HG03135 (cell line): Measurements from ENCODE around the gene PSENEN.
A peak's percentile ranks its signal among the peaks of the same experiment; 100 is the strongest.

Source experiments
- ATAC-seq: cut with Tn5 transposase; IDR thresholded peaks from one replicate; pipeline ENCODE4 v1.9.1; 2021; ENCODE audit warnings: mild to moderate bottlenecking, moderate library complexity; ENCODE audit not compliant: unreplicated experiment

Gene PSENEN

GRCh38 chr19:35750167-35750566 is 4.7 kb downstream of the PSENEN start:
- ATAC-seq: no peak

GRCh38 chr19:35751839-35752745 is 6.6 kb downstream of the PSENEN start:
- no peak for ATAC-seq

GRCh38 chr19:35752746-35753350 is 7.4 kb downstream of the PSENEN start:
- no peak for ATAC-seq

- ATAC-seq: no peak
Observed at GRCh38 chr19:35753634-35754369, 8.4 kb downstream of the PSENEN start.

- ATAC-seq: no peak
Observed at GRCh38 chr19:35754370-35755130, 9.1 kb downstream of the PSENEN start.

GRCh38 chr19:35755131-35755549 is 9.7 kb downstream of the PSENEN start:
- no peak for ATAC-seq

- ATAC-seq: no peak
Observed at GRCh38 chr19:35755550-35756376, 10.3 kb downstream of the PSENEN start.

GRCh38 chr19:35756377-35757230 is 11.2 kb downstream of the PSENEN start, which contains the start of gene HSPB6:
TSS of gene HSPB6 (minus strand) at chr19:35757029. CDS start at chr19:35757008, 21 bp downstream.
- no peak for ATAC-seq

- no peak for ATAC-seq
Observed at GRCh38 chr19:35757231-35757748, 11.8 kb downstream of the PSENEN start.

- ATAC-seq: peak; percentile 94
Observed at GRCh38 chr19:35757749-35758608, 12.5 kb downstream of the PSENEN start, which contains the start of gene PROSER3. TSS of gene PROSER3 (plus strand) at chr19:35758176. CDS start at chr19:35758216, 40 bp downstream.

- ATAC-seq: no peak
Observed at GRCh38 chr19:35759697-35760096, 14.2 kb downstream of the PSENEN start.

GRCh38 chr19:35760711-35761349 is 15.4 kb downstream of the PSENEN start:
- ATAC-seq: no peak

- ATAC-seq: no peak
Observed at GRCh38 chr19:35764432-35765315, 19.2 kb downstream of the PSENEN start.

GRCh38 chr19:35766571-35767104 is 21.2 kb downstream of the PSENEN start:
- no peak for ATAC-seq

- no peak for ATAC-seq
Observed at GRCh38 chr19:35767288-35768081, 22.0 kb downstream of the PSENEN start.
